Sigmoid colon (tissue), 4 donors: Measurements from ENCODE around the gene FIBIN.

Source experiments
- EP300 ChIP-seq, 4 donors: sonication (generic); formaldehyde crosslinking; IDR thresholded peaks; one replicate each; pipeline ENCODE4 v1.6.1; 2017; ENCODE audit warnings: antibody characterized with exemption in 4 of 4
- POLR2A ChIP-seq, 2 donors: fragments of 450-650 bp; IDR thresholded peaks; one replicate each; pipeline ENCODE4 v1.6.1; 2016; ENCODE audit warnings: antibody characterized with exemption in 2 of 2, mild to moderate bottlenecking in 2 of 2, moderate library complexity in 2 of 2
- POLR2AphosphoS5 ChIP-seq, 4 donors: sonication (generic); formaldehyde crosslinking; IDR thresholded peaks; one replicate each; pipeline ENCODE4 v1.6.1; 2017; ENCODE audit warnings: antibody characterized with exemption in 4 of 4
- TF ChIP-seq, protein P1 (sequence below), 4 experiments: fragments of 450-650 bp in 3 of 4; fragments of 200-600 bp in 1 of 4; IDR thresholded peaks; one replicate each; pipeline ENCODE4 v1.5.1; 2016 to 2019; ENCODE audit warnings: antibody characterized with exemption in 4 of 4, mild to moderate bottlenecking in 3 of 4, moderate library complexity in 2 of 4

DNA sequence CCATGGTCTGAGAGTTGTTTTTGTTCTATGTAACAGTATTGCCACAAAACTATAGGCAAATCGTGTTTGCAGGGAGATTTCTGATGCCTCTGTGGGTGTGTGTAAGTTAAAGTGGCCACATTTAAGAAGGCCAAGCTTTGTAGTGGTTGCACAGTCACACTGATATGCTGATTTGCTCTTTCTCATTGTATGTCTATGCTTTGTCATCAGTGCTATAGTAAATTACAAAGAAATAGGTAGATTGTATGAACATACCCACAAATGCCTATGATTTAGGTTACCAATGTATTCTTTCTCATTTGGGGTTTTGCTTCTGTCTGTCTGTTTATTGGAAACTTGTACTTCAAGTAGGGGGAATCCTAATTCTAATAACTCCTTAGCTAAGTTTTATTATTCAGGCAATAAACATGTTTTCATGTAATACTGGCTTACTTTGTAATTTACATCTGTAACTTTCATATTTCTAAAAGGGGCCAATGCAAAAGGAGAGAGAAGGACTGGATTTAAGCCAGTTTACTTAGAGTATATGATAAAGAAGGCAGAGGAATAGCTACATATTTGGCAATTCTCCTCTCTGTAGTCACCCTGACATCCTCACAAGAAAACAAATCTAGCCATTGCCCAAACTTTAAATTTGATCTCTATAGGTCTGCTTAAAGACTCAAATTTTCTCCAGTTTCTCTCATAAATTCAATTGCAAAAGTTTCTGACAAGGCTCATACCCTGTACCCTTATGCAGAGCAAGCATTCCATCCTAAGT is 2.0 kb downstream of the FIBIN start:
- TF ChIP-seq, protein P1, sequence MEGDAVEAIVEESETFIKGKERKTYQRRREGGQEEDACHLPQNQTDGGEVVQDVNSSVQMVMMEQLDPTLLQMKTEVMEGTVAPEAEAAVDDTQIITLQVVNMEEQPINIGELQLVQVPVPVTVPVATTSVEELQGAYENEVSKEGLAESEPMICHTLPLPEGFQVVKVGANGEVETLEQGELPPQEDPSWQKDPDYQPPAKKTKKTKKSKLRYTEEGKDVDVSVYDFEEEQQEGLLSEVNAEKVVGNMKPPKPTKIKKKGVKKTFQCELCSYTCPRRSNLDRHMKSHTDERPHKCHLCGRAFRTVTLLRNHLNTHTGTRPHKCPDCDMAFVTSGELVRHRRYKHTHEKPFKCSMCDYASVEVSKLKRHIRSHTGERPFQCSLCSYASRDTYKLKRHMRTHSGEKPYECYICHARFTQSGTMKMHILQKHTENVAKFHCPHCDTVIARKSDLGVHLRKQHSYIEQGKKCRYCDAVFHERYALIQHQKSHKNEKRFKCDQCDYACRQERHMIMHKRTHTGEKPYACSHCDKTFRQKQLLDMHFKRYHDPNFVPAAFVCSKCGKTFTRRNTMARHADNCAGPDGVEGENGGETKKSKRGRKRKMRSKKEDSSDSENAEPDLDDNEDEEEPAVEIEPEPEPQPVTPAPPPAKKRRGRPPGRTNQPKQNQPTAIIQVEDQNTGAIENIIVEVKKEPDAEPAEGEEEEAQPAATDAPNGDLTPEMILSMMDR (IDR thresholded peaks at IDR 0.05), result no peak
- TF ChIP-seq POLR2A (IDR thresholded peaks at IDR 0.05) (no peak), EP300 (IDR thresholded peaks at IDR 0.05) (no peak), POLR2AphosphoS5 (IDR thresholded peaks at IDR 0.05) (no peak)
